NCI-H460 (cell line): Measurements from ENCODE around the gene CFDP1. TPM values are rescaled to one million over a fixed set of nuclear protein-coding genes. Genes with fewer than 3 reads are reported as not detected.
A peak's percentile ranks its signal among the peaks of the same experiment; 100 is the strongest.

Experiments used
- DNase-seq: peaks from one replicate; pipeline ENCODE4 v3.0.0-alpha.2; 2016; ENCODE audit warnings: low read depth; ENCODE audit errors: extremely low read depth
- total RNA-seq: library from RNA; depleted of rRNA; stranded (reverse); fragments of >200 nt; shearing (Covaris generic); gene quantifications from 2 replicates; pipeline ENCODE4 v1.2.3, GENCODE V29; 2014

CFDP1 gene
- total RNA-seq, 1 experiment from 2014 or later = 23.7 TPM

DNA sequence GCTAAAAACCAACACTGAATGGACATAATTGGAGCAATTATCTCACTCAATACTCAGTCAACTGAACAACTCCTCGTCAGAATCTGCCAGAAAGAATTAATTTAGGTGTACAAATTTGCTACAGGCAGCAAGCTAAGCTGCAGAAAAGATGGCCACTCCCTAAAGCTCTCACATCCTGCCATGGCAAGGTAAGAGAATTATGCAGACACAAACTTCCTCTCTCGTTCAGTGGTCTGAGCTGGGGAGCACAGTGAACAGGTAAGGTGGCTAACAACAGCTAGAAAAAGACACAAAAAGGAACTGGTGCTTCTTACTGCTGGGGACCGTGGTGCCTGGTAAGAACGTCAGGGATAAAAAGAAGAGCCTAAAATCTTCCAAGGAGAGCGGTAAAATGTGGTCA is 107.0 kb downstream of the CFDP1 start:
- no peak for DNase-seq

DNA sequence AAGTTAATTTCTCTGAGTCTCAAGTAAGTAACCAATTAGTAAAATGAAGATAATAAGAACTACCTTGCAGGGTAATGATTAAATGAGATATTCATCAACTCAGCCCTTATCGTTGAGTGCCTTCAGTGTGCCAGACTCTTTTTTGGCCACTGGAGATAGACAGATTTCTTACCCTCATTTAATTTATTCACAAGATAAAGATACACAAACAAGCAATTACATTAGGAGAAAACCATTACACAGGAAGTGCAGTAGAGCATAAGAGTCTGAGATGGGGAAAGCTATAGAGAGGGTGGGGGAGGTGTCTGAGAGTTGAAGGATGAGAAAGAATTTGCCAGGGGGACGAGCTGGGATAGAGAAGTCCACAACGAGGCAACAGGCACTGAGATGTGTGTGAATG is 109.4 kb downstream of the CFDP1 start:
- no peak for DNase-seq

DNA sequence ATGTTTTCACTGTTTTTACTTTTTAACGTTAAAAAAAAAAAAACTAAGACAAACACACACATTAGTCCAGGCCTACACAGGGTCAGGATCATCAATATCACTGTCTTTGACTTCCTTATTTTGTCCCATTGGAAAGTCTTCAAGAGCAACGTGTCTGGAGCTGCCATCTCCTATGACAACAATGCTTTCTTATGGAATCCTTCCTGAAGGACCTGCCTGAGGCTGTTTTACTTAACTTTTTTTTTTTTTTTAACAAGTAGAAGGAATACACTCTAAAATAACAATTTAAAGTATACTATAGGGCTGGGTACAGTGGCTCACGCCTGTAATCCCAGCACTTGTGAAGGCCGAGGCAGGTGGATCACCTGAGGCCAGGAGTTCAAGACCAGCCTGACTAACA is 110.1 kb downstream of the CFDP1 start:
- no peak for DNase-seq

DNA sequence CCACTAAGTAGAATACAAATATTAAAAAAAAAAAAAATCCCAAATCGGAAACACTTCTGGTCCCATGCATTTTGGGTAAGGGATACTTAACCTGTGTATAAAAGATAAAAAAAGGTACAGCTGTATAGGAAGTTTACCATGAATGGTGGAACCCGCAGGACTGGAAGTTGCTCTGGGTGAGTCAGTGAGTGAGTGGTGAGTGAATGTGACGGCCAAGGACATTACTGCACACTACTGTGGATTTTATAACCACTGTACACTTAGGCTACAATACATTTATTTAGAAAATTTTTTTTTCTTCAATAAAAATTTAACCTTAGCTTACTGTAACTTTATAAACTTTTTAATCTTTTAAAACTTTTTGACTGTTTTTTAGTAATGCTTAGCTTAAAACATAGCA is 110.6 kb downstream of the CFDP1 start:
- DNase-seq = no peak

DNA sequence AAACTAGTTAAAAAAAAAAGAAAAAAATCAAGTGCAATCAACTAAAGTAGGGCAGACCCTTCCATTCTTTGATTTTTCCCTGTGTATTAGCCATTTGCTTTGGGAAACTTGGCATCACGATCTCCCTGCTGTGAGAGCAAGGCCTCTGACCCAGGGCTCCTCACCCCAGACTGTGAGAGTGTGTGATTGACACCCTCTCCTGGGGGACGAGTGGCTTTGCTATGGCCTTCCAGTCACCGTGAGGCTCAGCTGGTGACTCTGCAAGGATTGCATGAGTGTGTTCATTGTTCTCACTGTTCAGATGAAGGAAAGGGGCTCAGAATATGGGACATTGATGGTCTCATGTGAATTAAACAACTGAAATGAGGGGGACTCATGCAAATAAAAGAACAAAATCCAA is 112.9 kb downstream of the CFDP1 start:
- DNase-seq = no peak

DNA sequence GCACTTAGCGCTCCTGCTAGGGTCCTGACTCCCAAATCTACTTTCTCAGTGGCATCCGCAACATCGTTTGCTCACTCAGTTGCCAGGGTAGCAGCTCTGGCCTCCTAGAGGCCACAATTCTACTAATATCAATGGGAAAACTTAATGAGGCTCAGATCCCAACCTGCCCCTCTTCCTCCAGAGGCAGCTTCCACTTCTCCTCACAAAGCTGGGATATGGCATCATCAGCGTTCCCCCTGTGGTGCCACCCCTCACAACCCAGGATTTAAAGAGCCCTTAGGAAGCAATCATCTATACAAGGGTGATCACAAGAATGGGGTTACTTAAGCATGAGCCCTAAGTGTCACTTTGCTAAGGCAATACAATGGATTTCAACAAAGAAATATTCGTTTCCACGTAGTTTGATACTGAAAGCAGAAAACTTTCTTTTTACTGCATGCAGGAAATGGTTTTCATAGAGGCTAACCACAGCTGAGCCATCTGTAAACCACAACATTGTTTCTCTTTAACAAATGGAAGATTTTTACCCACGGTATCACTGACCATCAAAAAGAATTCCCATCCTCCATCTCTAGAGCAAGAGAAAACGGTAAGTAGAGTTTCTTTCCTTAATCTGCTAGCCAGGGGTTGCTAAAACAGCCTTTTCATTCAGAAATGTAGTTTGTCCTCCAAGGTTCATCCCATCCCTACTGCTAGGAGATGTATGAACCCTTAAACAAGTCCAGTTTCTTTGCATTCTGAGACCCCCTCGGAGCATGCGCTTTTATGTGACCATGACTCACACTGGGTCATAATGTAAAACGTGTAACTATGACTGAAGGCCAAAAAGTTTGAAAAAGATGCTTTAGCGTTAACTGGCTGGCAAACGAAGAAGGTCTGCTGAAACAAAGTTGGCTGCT is 113.5 kb downstream of the CFDP1 start:
- no peak for DNase-seq

DNA sequence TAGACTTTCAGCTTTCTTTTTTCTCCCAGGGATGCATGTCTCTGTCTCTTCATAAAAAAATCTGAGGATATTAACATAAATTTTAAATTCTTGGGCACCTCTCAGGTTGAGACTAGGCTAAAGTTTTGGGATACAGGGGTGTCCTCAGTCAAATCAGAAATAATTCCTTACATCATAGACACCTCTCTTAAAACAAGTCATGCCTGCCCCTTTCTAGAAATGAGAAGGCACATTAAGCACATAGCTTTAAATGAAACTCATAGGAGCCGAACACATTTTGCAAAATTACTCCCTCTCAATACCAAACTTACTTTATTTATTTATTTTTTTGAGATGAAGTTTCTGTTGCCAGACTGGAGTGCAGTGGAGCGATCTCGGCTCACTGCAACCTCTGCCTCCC is 114.6 kb downstream of the CFDP1 start:
- DNase-seq = no peak

DNA sequence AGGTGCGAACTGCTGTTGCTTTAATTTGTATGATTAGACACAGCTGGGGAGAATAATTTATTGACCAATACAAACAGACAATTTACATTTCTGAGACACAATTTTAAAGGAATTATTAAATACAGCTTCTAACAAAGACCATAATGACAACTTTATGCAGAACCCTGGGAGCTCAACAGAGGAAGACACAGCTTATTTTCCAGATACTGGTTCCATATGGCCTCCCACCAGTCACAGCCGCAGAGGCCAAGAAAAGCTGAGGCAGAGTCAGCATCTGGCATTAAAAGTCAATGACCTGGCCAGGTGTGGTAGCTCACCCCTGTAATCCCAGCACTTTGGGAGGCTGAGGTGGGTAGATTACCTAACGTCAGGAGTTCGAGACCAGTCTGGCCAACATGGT is 115.8 kb downstream of the CFDP1 start:
- no peak for DNase-seq

DNA sequence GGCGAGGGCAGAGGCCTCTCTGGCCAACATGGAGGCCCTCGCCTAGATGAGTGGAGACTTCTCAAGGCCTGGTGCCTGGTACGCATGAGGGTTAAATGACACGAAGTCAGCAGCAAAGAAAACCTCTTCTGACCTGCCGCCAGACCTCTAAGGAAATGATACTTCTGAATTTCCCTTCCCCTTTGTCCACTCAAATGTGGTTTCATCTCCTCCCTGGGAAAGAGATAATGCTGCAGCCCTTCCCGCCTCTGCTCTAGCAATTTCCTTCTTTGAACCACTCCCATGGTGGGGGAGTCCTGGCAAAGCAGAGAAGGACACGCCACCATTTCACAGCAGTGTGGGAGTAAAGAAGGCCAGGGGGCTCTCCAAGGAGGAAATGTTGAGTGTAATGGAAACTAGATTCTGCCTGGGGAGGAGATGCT is 116.2 kb downstream of the CFDP1 start:
- no peak for DNase-seq

DNA sequence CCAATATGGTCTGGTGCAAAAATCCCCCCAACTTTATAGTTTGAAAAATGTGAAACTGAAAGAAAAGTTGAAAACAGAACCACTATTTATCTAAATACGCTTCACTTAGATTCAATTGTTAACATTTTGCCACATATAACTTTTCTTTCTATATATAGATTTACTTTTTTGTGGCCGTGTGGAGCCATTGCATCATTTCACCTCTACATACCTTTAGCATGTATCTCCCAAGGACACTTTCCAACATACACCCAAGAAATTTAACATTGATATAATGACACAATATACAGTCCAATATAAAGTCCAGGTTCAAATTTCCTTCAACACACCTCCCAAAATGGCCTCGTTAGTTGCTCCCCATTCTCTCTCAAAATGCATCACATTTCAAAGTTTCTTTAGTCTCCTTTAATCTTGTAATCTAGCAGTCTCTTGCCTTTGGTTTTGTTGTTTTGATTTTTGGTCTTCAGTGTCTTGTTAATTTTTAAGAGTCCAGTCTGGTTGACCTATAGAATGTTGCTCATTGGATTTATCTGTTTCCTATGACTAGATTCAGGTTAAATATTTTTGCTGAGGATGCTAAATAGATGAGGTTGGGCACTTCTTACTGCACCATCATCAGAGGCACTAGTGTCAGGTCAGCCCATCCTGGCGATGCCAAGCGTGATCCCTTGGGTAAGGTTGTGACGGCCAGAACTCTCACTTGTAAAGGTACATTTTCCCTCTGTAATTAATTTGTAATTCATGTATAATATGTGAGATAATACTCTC is 117.6 kb downstream of the CFDP1 start:
- no peak for DNase-seq

DNA sequence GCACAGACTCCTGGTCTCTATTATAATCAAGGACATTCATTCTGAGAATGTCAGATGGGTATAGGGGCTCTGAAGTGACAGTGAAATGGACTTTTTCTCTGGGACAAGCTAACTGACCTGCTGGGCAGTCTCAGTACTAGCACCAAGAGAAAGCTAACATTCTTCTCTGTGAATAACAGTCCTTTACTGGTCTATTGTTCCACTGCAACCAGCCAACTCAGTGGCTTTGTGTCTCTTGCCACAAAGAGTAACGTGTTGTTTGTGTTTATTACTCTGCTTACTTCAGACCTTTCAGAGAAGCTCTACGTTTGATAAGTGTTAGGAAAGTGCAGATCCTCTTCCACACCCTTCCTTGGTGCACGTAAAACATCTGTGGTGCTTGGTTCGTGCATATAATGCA is 120.4 kb downstream of the CFDP1 start:
- no peak for DNase-seq

DNA sequence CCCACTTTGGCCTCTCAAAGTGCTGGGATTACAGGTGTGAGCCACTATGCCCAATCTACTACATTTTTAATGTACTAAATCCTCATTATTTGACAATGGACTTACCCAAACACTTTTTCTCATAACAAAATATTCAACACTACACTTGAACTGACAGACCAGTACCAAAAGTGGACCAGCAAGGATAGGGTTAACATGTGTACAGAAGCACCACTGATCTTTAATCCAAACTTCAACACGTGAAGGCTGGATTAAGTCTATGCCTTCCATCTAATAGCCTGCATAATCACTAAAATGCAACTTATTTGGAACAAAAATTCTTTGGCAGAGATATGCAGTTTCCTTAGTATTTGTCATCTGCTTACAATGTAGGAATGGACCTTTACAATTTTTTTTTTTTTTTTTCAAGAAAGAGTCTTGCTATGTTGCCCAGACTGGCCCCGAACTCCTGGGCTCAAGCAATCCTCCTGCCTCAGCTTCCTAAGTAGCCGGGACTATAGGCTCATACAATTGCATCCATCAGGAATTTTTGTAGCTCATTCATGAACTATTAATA is 121.8 kb downstream of the CFDP1 start:
- DNase-seq = no peak

DNA sequence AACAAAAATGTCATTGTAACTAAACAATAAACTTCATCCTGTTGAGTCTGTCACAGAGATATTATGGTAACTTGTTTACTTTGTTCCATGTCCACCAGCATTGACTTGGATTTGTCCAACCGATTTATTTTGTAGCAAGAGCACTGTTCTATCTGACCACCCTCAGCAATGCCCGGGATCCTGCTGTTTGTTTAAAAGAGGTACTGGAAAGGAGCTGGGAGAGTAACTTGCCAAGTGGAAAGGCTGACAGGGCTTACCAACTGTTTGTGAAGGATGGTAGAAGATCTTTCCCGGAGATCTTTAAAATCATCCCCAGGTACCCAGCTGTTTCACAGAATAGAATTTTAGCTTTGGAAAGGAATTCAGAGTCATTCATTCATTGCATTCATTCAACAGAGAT is 122.8 kb downstream of the CFDP1 start:
- no peak for DNase-seq

DNA sequence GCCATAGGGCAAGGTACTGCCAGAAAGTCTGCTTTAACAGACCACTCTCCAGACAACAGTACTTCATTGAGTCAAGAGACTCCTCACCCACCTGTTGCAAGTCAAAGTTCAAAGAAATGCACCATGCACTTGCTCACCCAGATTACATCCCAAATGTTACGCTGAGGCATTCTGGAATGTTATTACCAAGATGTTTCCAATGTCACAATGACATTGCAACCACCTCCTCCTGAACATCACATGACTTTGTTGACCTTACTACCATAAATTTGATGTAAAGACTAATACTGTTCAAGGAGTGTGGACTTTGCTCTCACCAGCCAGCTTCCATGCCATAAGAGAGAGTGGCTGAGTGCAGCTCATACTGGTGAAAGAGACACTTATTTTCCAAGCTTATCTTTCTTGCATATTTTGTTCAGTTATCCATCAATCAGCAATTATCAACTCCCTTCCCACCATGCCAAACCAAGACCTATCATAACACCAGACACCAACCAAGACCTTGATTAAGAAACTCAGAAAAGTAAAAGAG is 123.3 kb downstream of the CFDP1 start:
- no peak for DNase-seq

DNA sequence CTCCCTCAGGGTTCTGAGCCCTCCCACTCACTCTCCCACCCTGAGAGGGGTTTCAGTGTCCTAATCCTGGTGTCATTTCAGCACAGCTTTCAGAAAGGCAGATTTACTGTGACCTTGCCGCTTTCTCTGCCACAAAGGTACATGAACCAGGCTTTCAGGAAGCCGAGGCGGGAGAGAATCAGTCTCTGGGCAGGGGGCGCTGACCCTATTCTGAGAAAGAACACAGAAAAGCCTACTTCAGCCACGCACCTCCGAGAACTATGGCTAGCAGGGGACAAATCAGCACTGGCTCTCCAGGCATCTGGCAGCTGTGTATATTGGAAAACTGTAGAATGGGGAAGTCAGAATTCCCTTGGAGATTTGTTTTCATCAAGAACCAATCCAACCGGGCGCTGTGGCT is 124.1 kb downstream of the CFDP1 start:
- no peak for DNase-seq

DNA sequence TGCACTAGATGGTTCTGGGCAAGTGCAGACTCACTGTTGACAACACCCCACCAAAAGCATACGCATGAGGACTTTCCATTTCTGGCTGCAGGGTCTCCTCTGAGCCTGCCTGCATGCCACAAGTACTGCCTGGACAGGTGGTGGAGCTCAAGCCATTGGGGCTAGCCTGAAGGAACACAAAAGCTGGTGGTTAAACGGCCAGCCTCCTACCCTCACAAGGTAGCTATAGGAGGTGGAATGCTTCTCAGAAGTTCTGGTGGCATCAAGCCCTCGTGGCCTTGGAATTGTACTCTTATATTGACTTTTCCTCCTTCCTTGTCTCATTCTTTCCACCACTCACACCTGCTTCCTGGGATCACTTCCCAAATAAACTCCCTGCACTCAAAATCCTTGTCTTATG is 125.3 kb downstream of the CFDP1 start:
- no peak for DNase-seq

DNA sequence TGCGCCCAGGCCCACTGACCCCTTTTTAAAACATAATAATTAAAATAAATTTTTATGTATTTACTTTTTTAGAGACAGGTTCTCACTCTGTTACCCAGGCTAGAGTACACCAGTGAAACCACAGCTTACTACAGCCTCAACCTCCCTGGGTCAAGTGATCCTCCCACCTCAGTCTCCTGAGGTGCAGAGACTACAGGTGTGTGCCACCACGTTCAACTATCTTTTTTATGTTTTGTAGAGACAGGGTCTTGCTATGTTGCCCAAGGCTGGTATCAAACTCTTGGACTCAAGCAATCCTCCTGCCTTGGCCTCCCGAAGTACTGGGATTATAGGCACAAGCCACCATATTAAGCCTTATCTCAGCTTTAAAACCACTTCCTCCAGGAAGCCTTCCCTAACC is 125.8 kb downstream of the CFDP1 start:
- DNase-seq = no peak

DNA sequence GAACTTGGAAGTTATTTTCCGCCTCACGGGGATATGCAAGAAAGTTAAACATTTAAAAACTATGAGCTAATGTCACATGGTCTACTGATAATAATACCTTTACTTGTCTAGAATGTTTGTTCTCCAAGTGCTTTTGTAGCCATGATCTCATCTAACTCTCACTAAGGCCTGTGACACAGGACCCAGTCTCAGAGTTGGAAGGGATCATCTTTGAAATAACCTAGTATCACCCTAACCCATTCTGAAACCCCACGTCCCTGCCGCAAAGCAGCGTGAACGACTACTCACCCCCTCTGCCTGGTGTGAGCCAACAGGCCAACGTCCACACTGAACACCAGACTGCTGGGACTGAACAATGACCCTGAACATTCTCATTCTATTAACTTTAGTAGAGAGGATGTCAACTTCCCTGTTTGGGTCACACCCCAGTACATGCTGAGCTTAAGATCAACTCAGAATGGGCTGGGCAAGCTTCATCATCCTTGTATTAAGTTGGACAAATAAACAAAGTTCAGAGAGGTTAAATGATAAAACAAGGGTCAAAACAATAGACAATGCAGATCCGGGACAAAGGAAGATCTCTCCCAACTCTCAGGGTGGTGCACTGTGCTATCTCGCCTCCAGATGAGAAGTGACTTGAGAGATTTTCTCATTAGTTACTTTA is 127.1 kb downstream of the CFDP1 start:
- DNase-seq = peak; percentile 84

DNA sequence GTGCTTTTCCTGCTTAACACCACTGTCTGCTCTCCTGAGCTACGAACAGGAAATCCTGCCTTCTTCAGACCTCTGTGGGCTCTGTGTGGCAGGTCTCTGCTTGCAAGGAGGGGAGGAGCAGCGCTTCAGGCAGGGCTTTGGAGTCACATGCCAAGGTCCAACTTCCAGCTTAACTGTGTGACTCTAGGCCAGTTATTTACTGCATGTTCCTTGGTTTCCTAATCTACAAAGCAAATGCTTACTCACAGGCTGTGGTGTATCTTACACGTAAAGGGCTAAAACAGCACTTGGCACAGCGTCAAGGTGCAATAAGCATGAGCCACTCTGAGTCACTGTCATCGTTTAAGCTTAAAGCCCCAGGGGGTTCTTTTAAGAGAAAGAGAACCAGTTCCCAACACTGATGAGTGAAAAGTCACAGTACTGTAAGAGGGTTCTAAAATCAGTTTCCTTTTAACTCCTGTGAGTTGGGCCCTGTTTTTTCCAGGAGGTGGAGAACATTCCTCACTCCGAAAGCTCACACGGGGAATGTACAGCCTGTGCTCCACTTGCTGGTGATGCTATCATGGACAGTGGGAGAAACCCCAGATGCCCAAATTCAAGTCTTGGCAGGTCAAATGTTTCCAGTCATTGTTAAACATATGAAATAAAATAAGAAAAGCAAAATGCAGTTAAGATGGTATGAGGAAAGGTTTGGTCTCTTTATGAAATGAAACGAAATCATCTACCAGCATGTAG is 127.8 kb downstream of the CFDP1 start:
- peak; percentile 98 for DNase-seq
